ENCODE measurements around the gene PEX19.

PEX19 gene

DNA sequence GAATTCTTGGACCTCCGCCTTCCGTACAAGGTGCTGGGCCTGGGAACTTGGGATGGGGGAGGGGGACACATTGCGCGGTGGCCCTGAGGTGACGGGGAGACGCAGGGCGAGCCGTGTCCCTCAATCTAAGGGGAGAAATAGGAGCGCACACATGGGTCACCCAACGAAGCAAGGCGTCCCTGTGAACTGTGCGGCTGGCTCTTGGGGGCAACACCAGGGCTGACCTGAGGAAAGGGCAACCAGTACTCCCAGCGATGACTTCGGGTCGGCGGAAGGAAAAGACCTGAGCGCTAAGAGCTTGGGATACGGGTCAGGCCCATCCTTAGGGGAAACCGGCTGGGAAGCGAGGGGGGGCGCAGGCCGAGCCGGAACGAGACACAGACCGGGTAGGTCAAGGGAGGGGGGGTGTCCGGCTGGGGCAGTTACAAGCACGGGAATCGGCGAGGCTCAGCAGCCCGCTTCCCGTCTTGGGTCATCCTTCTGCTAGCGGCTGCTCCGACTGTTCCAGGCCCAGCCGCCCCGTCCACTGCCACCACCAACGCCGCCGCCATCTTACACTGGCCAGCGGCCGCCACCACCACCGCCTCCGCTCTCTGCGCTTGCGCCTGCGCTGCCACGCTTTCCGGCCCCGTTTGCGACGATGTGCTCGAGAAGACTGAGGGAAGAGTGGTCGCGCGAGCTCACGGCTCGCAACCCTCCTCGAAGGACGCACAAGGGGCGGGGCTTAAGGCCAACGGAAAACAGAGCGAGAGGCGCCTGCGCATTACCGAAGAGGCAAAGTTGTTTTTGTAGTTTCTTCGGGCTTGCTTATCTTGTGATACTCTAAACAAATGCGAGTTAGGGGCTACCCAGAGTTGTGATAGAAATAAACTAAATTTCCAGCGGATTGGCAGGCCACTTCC, 22.8 kb downstream of the PEX19 start, which contains the start of gene DCAF8:
Gene DCAF8, minus strand, starts transcription at position 657 of the 902 bp plus-strand sequence. CDS start 18,541 bp downstream, outside the sequence.
- ATAC-seq (replicated peaks): peak; percentile 82
- H3K27me3 Mint-ChIP-seq: no peaks in the 10 kb centered on the region
- no peaks in the 10 kb centered on the region for H3K9me3 Mint-ChIP-seq
- DNase-seq: peak; percentile 98
- H3K36me3 Mint-ChIP-seq (ENCODE audit: insufficient read depth): peaks cover 34% of the 10 kb centered on the region
- peaks cover 19 to 37% of the 10 kb centered on the region in 2 donors for H3K4me1 Mint-ChIP-seq (ENCODE audit: low read depth in 2 of 2)
- peak within 1 kb of the TSS; percentile 99 to 100 for H3K27ac Mint-ChIP-seq
- peak within 1 kb of the TSS; percentile 99 to 100 for H3K4me3 Mint-ChIP-seq

DNA sequence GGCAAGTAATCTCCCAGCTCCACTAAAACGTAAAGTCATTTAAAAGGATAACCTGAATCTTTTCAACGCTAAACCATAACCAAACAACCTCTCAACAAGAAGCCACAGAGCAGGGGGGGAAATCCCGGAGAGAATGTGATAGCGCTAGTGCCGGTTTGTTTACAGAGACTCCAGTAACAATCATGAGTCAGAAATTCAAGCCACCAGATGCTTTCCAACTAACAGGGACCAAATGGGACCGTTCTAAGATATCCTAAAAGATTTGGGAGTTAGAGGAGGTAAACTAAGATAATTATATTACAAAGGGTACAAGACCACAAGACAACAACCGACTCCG, 23.4 kb downstream of the PEX19 start:
- peak; percentile 67 for ATAC-seq (replicated peaks)
- no peaks in the 10 kb centered on the region for H3K27me3 Mint-ChIP-seq
- peaks cover 19 to 37% of the 10 kb centered on the region in 2 donors for H3K4me1 Mint-ChIP-seq (ENCODE audit: low read depth in 2 of 2)
- H3K4me3 Mint-ChIP-seq: peak overlapping the region; percentile 99 to 100
- H3K36me3 Mint-ChIP-seq (ENCODE audit: insufficient read depth): peaks cover 34% of the 10 kb centered on the region
- peak; percentile 70 to 77 (median 71) for DNase-seq
- no peaks in the 10 kb centered on the region for H3K9me3 Mint-ChIP-seq
- H3K27ac Mint-ChIP-seq: peak overlapping the region; percentile 99 to 100

DNA sequence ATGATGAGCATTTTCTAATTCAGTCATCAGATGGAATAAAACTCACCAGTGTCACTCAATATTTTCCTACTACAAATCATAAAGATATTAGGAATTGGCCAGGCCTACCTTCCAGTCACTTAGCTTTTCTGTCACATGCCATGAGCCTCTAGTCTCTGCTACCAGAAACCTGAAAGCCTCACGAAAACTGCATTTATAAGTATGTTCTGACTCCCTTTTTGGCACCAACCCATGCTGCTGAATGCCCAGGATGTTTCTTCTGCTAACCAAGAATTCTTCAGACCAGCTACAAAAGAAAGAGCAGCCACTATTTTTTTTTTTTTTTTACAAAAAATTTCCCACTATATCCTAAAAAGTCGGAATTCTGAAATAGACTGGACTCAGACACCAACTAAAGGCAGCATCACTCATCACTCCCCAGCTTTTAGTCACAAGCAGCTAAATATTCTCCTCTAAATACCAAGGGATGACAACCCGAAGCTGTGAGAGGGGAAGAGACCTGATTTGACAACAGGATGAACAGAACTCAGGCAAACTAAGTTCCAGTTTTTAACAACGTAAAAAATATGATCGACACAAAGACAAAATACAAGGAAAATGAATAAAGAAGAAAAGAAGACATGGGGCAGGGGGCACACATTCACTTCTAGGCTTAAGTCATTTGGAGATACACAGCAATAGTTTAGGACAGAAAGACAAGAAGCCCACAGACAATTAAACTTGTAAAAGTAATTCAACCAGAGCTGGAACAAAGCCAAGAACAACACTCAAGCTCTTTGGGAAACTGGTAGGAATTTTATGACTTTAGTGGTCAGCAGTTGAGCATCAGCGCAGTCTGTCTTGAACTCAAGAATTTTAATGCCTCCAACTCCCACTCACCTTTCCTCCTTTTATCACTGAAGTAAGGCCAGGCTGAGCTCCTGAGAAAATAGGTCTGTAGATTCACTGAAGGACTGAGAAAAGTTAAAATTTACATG, 24.2 kb downstream of the PEX19 start:
- DNase-seq (no peak), ATAC-seq (replicated peaks) (no peak)
- Mint-ChIP-seq H3K4me3 (peak overlapping the region; percentile 99 to 100), H3K9me3 (no peaks in the 10 kb centered on the region), H3K4me1 (ENCODE audit: low read depth in 2 of 2) (peaks cover 19 to 37% of the 10 kb centered on the region in 2 donors), H3K27ac (peak overlapping the region; percentile 99 to 100), H3K27me3 (no peaks in the 10 kb centered on the region), H3K36me3 (ENCODE audit: insufficient read depth) (peaks cover 34% of the 10 kb centered on the region)

DNA sequence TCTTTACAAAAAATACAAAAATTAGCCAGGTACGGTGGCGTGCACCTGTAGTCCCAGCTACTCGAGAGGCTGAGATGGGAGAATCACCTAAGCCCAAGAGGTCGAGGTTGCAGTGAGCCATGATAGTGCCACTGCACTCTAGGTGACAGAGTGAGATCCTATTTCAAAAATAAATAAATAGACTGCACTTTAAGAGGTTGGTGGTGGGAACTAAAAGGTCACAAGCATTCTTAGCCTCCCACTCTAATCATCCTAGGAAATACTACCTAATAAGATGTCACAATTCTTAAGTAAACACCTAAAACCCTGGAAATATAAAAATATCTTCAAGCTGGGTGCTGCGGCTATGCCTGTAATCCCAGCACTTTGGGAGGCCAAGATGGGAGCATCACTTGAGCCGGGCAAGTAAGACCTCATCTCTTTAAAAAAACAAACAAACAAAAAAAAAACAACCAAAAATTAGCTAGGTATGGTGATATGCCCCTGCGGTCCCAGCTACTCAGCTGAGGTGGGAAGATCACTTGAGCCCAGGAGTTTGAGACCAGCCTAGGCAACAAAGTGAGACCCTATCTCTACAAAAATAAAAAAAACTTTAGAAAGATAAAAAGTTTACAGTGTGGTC, 26.6 kb downstream of the PEX19 start:
- Mint-ChIP-seq H3K4me1 (ENCODE audit: low read depth in 2 of 2) (peaks cover 16 to 29% of the 10 kb centered on the region in 2 donors), H3K9me3 (no peaks in the 10 kb centered on the region), H3K27ac (peak overlapping the region in 1 of 2 donors; percentile 63), H3K36me3 (ENCODE audit: insufficient read depth) (peaks cover 39% of the 10 kb centered on the region), H3K27me3 (no peaks in the 10 kb centered on the region), H3K4me3 (no peak overlapping the region)
- DNase-seq: no peak
- ATAC-seq (replicated peaks): no peak

DNA sequence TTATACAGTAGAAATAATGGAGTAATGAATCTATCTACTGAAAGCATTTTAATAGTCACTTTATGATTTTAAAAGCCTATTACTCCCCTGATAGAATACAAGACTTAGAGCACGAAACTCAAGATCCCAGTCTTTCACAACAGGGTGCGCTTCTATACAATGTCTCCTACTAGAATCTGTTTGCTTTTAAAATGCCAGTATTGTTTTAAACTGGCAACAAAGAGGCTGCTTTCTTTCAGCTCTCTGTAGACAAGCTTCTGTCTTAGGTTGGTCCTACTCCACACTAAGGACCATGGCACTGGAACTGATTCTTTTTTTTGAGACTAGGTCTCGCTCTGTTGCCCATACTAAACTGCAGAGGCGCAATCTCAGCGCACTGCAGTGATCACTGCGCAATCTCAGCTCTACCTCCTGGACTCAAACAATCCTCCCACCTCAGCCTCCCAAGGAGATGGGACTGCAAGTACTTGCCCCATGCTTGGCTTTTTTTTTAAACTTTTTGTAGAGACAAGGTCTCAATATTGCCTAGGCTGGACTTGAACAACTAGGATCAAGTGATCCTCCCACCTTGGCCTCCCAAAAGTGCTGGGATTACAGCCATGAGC, 27.4 kb downstream of the PEX19 start:
- Mint-ChIP-seq H3K36me3 (ENCODE audit: insufficient read depth) (peaks cover 37% of the 10 kb centered on the region), H3K4me1 (ENCODE audit: low read depth in 2 of 2) (peaks cover 16 to 25% of the 10 kb centered on the region in 2 donors), H3K27me3 (no peaks in the 10 kb centered on the region), H3K27ac (no peak overlapping the region), H3K4me3 (no peak overlapping the region), H3K9me3 (no peaks in the 10 kb centered on the region)
- ATAC-seq (replicated peaks) (no peak), DNase-seq (no peak)

DNA sequence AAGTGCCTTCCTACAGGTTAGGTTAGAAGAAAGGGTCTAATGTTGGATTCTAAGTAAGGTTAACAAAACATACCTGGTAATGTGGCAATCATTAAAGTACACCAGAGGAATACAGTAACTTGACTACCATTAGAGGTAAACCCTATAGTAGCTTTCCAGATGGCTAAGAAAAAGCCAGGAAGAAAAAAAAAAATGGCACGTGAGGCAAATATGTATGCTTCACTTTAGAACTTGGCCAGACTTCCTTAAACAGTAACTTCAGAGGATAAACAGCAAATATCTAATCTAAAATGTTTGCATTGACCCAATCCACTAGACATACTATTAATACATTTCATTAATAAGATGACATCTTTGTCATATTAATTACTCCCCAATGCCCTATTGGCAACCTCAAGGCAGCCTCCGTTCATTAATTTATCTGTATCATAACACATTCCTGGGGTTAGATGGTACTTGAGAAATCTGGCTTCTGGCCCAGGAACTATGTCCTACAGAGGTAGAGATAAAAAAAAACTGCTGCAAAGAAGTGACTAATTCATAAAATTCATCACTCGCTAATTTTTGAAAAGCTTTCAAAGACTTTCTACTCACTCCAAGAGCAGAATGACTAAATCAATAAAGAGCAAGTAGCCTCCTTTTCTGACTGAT, 28.4 kb downstream of the PEX19 start:
- Mint-ChIP-seq H3K4me1 (ENCODE audit: low read depth in 2 of 2) (peaks cover 12 to 26% of the 10 kb centered on the region in 2 donors), H3K4me3 (no peak overlapping the region), H3K9me3 (no peaks in the 10 kb centered on the region), H3K27ac (peak overlapping the region in 1 of 2 donors; percentile 52), H3K36me3 (ENCODE audit: insufficient read depth) (peaks cover 30% of the 10 kb centered on the region), H3K27me3 (no peaks in the 10 kb centered on the region)
- ATAC-seq (replicated peaks): no peak
- DNase-seq: no peak

GRCh38 chr1:160255781-160256300, 29.1 kb downstream of the PEX19 start:
- peaks cover 8 to 22% of the 10 kb centered on the region in 2 donors for H3K4me1 Mint-ChIP-seq (ENCODE audit: low read depth in 2 of 2)
- no peak overlapping the region for H3K4me3 Mint-ChIP-seq
- H3K9me3 Mint-ChIP-seq: no peaks in the 10 kb centered on the region
- peak overlapping the region in 1 of 2 donors; percentile 52 for H3K27ac Mint-ChIP-seq
- peaks cover 23% of the 10 kb centered on the region for H3K36me3 Mint-ChIP-seq (ENCODE audit: insufficient read depth)
- ATAC-seq (replicated peaks): no peak
- H3K27me3 Mint-ChIP-seq: no peaks in the 10 kb centered on the region
- DNase-seq: no peak

DNA sequence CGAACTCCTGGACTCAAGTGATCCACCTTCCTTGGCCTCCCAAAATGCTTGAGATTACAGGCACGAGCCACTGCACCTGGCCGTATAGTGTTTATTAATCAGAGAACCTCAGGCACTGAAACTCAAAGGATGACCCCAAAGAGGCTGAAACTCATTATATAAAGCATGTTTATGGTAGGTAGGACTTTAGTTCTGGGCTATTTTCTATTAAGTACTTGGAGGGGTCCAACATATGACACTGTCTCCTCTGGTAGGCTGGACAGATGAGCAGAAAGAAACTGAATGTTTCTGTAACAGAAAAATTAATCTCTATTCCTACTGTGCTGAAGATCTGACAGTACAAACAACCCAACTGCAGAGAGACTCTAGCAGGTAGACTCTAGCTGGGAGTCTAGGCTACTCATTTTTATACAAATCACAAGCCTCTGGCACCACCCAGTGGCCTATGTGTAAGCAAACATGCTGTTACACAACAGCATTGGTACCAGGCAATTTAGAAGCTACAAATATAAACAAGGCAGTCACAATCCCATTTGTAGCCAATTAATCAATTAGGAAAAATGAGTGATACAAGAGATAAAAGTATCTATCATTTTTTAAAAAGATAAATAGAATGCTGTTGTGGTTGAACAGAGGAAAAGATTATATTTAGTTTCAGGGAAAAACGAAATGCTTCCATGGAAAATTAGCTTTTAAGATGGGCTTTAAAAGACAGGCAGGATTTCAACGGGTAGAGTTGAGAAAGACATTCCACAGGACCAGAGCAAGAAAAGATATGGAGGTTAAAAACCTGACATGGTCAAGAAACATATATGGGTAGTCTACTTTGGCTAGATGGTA, 33.0 kb downstream of the PEX19 start:
- ATAC-seq (replicated peaks) (peak; percentile 99), DNase-seq (peak; percentile 45 to 52 (median 52))
- H3K4me1 Mint-ChIP-seq (ENCODE audit: low read depth in 2 of 2): peaks cover 0 to 12% of the 10 kb centered on the region in 2 donors
- peak overlapping the region; percentile 16 to 83 for H3K27ac Mint-ChIP-seq
- H3K27me3 Mint-ChIP-seq: no peaks in the 10 kb centered on the region
- H3K36me3 Mint-ChIP-seq (ENCODE audit: insufficient read depth): peaks cover 23% of the 10 kb centered on the region
- H3K4me3 Mint-ChIP-seq: no peak overlapping the region
- H3K9me3 Mint-ChIP-seq: no peaks in the 10 kb centered on the region

- no peaks in the 10 kb centered on the region for H3K9me3 Mint-ChIP-seq
- no peak overlapping the region for H3K4me3 Mint-ChIP-seq
- no peak for ATAC-seq (replicated peaks)
- DNase-seq: no peak
- peaks cover 23% of the 10 kb centered on the region for H3K36me3 Mint-ChIP-seq (ENCODE audit: insufficient read depth)
- peak overlapping the region in 1 of 2 donors; percentile 83 for H3K27ac Mint-ChIP-seq
- H3K27me3 Mint-ChIP-seq: no peaks in the 10 kb centered on the region
- H3K4me1 Mint-ChIP-seq (ENCODE audit: low read depth in 2 of 2): peaks cover 0 to 19% of the 10 kb centered on the region in 2 donors
Measured at GRCh38 chr1:160251011-160251410, 33.9 kb downstream of the PEX19 start.

- no peaks in the 10 kb centered on the region for H3K9me3 Mint-ChIP-seq
- H3K36me3 Mint-ChIP-seq (ENCODE audit: insufficient read depth): peaks cover 15% of the 10 kb centered on the region
- no peak overlapping the region for H3K27ac Mint-ChIP-seq
- no peak overlapping the region for H3K4me3 Mint-ChIP-seq
- H3K4me1 Mint-ChIP-seq (ENCODE audit: low read depth in 2 of 2): peaks cover 7 to 46% of the 10 kb centered on the region in 2 donors
- DNase-seq (no peak), ATAC-seq (replicated peaks) (no peak)
- H3K27me3 Mint-ChIP-seq: no peaks in the 10 kb centered on the region
Measured at GRCh38 chr1:160247053-160247452, 37.9 kb downstream of the PEX19 start.

DNA sequence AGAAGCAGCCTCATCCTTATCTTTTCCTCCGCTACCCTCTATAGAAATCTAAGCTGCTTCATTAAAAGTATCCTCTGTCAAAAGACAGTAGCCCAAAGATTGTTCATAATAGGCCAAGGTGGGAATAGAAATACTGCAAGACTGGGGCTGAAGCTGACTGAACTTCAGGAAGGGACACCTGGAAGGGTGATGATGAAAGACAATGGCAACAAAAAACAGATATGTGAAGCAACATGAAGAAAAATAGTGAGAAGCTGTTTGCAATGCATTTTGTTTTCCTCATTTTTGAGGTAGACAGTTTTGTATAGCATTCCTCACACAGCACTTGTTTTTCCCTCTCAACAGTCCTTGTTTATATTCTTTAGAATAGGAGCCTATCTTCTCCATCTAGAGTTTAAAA, 39.5 kb downstream of the PEX19 start:
- peaks cover 18% of the 10 kb centered on the region for H3K36me3 Mint-ChIP-seq (ENCODE audit: insufficient read depth)

More for the DNA sequence above, 39.5 kb downstream of the PEX19 start:
- no peak overlapping the region for H3K4me3 Mint-ChIP-seq
- no peaks in the 10 kb centered on the region for H3K9me3 Mint-ChIP-seq
- H3K27me3 Mint-ChIP-seq: no peaks in the 10 kb centered on the region
- DNase-seq (no peak), ATAC-seq (replicated peaks) (no peak)
- H3K4me1 Mint-ChIP-seq (ENCODE audit: low read depth in 2 of 2): peaks cover 7 to 42% of the 10 kb centered on the region in 2 donors
- peak overlapping the region; percentile 10 to 26 for H3K27ac Mint-ChIP-seq
